Omental fat pad (tissue), 4 donors: Measurements from ENCODE around the gene HIRIP3. TPM values are rescaled to one million over a fixed set of nuclear protein-coding genes. Genes with fewer than 3 reads are reported as not detected.

Experiments used
- ATAC-seq: fragments of 150-250 bp; one replicate; pipeline ENCODE4 v1.9.1; 2016; ENCODE audit warnings: mild to moderate bottlenecking, moderate library complexity; ENCODE audit not compliant: low FRiP score
- DNase-seq: peaks from one replicate; pipeline ENCODE4 v3.0.0-alpha.2; 2019; ENCODE audit warnings: low spot score
- total RNA-seq, 4 donors: library from RNA; depleted of rRNA; stranded (reverse); fragments of >200 nt; gene quantifications; one replicate each; pipeline ENCODE4 v1.1.0, GENCODE V29; 2016
- TF ChIP-seq, protein P1 (sequence below), 3 donors: fragments of 450-650 bp; IDR thresholded peaks; one replicate each; pipeline ENCODE4 v1.5.1; 2016 to 2017; ENCODE audit warnings: antibody characterized with exemption in 3 of 3, mild to moderate bottlenecking in 3 of 3, moderate library complexity in 2 of 3

The HIRIP3 gene
- total RNA-seq, 4 donors from 2014 or later = 5.6 to 22.2 (median 9.8) TPM

DNA sequence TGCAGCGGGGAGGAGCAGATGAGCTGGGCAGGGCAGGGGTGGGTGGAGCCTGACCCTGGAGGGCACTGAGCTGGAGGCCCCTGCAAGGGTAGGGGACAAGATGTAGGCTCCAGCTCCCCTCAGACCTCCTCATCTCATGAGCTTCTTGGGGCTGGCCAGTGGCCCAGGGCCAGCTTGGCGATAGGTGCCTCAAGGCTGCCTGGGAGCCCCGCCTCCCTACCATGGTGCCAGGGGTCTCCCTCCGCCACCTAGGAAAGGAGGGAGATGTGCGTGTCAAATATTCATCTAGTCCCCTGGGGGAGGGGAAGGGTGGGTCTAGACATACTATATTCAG, 3.9 kb downstream of the HIRIP3 start:
- TF ChIP-seq, protein P1, sequence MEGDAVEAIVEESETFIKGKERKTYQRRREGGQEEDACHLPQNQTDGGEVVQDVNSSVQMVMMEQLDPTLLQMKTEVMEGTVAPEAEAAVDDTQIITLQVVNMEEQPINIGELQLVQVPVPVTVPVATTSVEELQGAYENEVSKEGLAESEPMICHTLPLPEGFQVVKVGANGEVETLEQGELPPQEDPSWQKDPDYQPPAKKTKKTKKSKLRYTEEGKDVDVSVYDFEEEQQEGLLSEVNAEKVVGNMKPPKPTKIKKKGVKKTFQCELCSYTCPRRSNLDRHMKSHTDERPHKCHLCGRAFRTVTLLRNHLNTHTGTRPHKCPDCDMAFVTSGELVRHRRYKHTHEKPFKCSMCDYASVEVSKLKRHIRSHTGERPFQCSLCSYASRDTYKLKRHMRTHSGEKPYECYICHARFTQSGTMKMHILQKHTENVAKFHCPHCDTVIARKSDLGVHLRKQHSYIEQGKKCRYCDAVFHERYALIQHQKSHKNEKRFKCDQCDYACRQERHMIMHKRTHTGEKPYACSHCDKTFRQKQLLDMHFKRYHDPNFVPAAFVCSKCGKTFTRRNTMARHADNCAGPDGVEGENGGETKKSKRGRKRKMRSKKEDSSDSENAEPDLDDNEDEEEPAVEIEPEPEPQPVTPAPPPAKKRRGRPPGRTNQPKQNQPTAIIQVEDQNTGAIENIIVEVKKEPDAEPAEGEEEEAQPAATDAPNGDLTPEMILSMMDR (IDR thresholded peaks at IDR 0.05) = no peak
- ATAC-seq = no peak
- no peak for DNase-seq

DNA sequence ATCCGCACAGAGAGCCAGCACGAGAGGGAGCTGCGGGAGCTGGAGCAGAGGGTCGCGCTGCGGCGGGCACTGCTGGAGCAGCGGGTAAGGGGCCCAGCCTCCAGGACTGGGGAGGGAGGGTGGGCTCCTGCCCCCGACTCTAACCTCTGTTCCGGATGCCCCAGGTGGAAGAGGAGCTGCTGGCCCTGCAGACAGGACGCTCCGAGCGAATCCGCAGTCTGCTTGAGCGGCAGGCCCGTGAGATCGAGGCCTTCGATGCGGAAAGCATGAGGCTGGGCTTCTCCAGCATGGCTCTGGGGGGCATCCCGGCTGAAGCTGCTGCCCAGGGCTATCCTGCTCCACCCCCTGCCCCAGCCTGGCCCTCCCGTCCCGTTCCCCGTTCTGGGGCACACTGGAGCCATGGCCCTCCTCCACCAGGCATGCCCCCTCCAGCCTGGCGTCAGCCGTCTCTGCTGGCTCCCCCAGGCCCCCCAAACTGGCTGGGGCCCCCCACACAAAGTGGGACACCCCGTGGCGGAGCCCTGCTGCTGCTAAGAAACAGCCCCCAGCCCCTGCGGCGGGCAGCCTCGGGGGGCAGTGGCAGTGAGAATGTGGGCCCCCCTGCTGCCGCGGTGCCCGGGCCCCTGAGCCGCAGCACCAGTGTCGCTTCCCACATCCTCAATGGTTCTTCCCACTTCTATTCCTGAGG, 4.4 kb downstream of the HIRIP3 start:
- DNase-seq (no peak), ATAC-seq (no peak)
- TF ChIP-seq, protein P1 (IDR thresholded peaks at IDR 0.05) = no peak

DNA sequence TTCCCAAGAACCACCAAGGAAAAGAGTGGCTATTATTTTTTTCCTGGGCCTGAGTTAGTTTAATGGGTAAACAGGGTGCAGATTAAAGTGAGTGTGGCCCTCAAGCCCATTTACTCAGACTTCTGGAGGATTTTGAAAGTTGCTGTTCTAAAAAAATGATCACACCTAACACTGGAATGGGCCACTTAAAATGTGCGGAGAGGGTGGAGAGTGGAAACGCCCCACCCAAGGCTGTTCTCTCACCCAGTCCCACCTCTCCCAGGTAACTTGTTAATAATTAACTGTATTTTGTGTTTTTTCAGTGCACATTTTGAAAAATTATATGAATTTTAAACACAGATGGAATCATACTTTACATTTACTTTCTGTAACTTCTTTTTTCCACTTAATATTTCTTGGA, 5.4 kb downstream of the HIRIP3 start:
- TF ChIP-seq, protein P1 (IDR thresholded peaks at IDR 0.05) = no peak
- ATAC-seq (no peak), DNase-seq (no peak)

DNA sequence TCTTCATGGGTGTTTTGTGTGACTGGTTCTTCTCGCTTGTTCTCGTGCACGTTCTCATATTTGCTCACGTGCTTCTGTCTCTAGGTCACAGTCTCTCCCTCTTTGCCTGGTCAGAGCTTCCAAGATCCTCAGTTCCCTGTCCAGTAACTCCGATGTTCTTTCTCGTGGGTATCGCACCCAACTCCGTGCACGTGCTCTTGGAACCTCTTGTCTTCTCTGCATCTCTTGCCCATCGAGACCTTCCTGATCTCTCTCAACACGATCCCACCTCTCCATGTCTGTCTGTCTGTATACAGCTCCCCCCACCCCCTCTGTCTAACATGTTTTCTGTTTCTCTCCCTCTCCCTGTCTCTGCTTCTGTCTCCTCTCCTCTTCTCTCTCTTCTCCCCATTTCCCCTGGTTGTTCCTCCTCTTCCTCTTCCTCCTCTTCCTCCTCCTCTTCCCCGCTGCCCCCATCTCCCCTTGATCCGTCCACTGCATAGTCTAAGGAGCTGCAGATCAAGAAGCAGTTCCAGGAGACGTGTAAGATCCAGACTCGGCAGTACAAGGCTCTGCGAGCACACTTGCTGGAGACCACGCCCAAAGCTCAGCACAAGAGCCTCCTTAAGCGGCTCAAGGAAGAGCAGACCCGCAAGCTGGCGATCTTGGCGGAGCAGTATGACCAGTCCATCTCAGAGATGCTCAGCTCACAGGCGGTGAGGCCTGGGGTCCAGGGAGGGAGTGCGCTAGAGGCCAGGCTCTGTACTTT, 6.1 kb downstream of the HIRIP3 start:
- ATAC-seq (no peak), DNase-seq (no peak)

DNA sequence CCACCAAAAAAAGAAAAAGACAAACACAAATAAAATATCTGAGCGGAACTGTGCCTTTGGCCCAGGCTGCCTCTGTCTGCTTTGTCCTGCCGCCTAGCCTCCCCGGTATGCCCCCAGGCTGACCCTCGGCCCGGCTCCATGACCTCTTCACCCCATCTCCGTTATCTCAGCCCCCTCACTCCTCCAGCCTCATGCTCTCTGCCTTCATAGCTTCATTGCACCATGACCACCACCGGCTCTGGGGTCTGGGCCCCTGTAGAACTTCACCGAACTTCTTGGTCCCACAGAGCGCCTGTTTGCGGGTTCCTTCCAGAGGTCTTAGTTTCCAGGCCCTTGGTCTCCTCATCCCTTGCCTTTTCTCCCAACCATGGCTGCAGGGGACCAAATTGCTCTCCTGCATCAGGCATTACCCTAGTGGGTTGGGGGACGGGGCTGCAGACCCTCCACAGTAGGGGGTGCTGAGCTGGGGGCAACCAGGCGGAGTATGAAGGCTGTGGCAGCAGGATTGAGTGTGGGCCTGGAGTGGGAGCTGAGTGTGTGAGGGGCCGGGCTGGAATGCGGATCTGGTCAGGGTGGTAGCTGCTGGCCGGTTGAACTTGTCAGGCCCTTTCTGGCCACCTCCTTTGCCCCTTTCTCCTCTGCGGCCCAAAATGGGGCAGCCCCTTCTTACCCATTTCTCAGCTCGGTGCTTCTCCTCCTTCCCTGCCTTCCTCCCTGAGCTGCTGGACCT, 6.9 kb downstream of the HIRIP3 start:
- ATAC-seq (no peak), DNase-seq (no peak)
- TF ChIP-seq, protein P1 (IDR thresholded peaks at IDR 0.05) = no peak

More for the DNA sequence above, 6.1 kb downstream of the HIRIP3 start:
- TF ChIP-seq, protein P1 (IDR thresholded peaks at IDR 0.05) = no peak

DNA sequence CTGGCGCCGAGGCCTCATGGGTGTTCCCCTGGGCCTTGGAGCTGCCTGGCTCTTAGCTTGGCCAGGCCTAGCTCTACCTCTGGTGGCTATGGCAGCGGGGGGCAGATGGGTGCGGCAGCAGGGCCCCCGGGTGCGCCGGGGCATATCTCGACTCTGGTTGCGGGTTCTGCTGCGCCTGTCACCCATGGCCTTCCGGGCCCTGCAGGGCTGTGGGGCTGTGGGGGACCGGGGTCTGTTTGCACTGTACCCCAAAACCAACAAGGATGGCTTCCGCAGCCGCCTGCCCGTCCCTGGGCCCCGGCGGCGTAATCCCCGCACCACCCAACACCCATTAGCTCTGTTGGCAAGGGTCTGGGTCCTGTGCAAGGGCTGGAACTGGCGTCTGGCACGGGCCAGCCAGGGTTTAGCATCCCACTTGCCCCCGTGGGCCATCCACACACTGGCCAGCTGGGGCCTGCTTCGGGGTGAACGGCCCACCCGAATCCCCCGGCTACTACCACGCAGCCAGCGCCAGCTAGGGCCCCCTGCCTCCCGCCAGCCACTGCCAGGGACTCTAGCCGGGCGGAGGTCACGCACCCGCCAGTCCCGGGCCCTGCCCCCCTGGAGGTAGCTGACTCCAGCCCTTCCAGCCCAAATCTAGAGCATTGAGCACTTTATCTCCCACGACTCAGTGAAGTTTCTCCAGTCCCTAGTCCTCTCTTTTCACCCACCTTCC, 7.9 kb downstream of the HIRIP3 start:
- TF ChIP-seq, protein P1 (IDR thresholded peaks at IDR 0.05) = no peak
- no peak for ATAC-seq
- no peak for DNase-seq
